ENCODE data around the gene TRIM52.
"Not testable (repeated sequence)": the region's sequence is repeated elsewhere in the genome, so short reads cannot be mapped to it uniquely, and the experiment has no call there.

Gene TRIM52

GRCh38 chr5:181212080-181212479 lies 48.9 kb downstream of the TRIM52 start:
- no peak for DNase-seq

- DNase-seq, result no peak
Observed at GRCh38 chr5:181211208-181211607, 49.7 kb downstream of the TRIM52 start.

GRCh38 chr5:181210698-181211097 lies 50.2 kb downstream of the TRIM52 start:
- DNase-seq, result not testable (repeated sequence)

- not testable (repeated sequence) for DNase-seq
Observed at GRCh38 chr5:181210148-181210547, 50.8 kb downstream of the TRIM52 start.

- DNase-seq, result not testable (repeated sequence)
Observed at GRCh38 chr5:181209006-181209405, 51.9 kb downstream of the TRIM52 start.

GRCh38 chr5:181207960-181208253 lies 53.0 kb downstream of the TRIM52 start:
- no peak for DNase-seq

GRCh38 chr5:181207214-181207959 lies 53.6 kb downstream of the TRIM52 start:
- no peak for DNase-seq

- no peak for DNase-seq
Observed at GRCh38 chr5:181205761-181206649, 54.9 kb downstream of the TRIM52 start.
